GM18507 (cell line): ENCODE data around the gene WWOX.
A peak's percentile ranks its signal among the peaks of the same experiment; 100 is the strongest.
"Not testable (repeated sequence)": the region's sequence is repeated elsewhere in the genome, so short reads cannot be mapped to it uniquely, and the experiment has no call there.

Experiments used
- DNase-seq: peaks from one replicate; pipeline ENCODE4 v3.0.0; 2011; ENCODE audit warnings: low read depth; ENCODE audit not compliant: insufficient read length; ENCODE audit errors: extremely low spot score
- FAIRE-seq: peaks from 2 replicates; lab custom pipeline; 2011; peaks lifted over from hg19 to GRCh38; lab: Jason Lieb, UNC

Gene WWOX

GRCh38 chr16:78099271-78100111 is at the start of gene WWOX:
Gene WWOX (plus strand): TSS chr16:78099654.
- DNase-seq (peak; percentile 89), FAIRE-seq (peak; percentile 96)

- FAIRE-seq (no peak), DNase-seq (no peak)
Measured at GRCh38 chr16:78050734-78051400, 48.6 kb upstream of the WWOX start.

- FAIRE-seq = no peak
- no peak for DNase-seq
Measured at GRCh38 chr16:78057803-78058564, 41.5 kb upstream of the WWOX start.

- not testable (repeated sequence) for DNase-seq, FAIRE-seq
Measured at GRCh38 chr16:78059806-78060205, 39.6 kb upstream of the WWOX start.

- no peak for FAIRE-seq
Measured at GRCh38 chr16:78060295-78060694, 39.2 kb upstream of the WWOX start.

GRCh38 chr16:78060809-78061208 is 38.6 kb upstream of the WWOX start:
- no peak for FAIRE-seq
- no peak for DNase-seq

More at GRCh38 chr16:78060295-78060694, 39.2 kb upstream of the WWOX start:
- DNase-seq = no peak

- FAIRE-seq (no peak), DNase-seq (no peak)
Measured at GRCh38 chr16:78065319-78065718, 34.1 kb upstream of the WWOX start.

- FAIRE-seq (no peak), DNase-seq (no peak)
Measured at GRCh38 chr16:78069913-78070312, 29.5 kb upstream of the WWOX start.

GRCh38 chr16:78072275-78072674 is 27.2 kb upstream of the WWOX start:
- FAIRE-seq = no peak
- DNase-seq = no peak

- no peak for FAIRE-seq
- DNase-seq = no peak
Measured at GRCh38 chr16:78075800-78076199, 23.7 kb upstream of the WWOX start.

- DNase-seq = no peak
- FAIRE-seq = no peak
Measured at GRCh38 chr16:78081341-78081740, 18.1 kb upstream of the WWOX start.

GRCh38 chr16:78091419-78091818 is 8.0 kb upstream of the WWOX start:
- FAIRE-seq = no peak
- DNase-seq = no peak

GRCh38 chr16:78092758-78093157 is 6.7 kb upstream of the WWOX start:
- DNase-seq (no peak), FAIRE-seq (no peak)

GRCh38 chr16:78094166-78094565 is 5.3 kb upstream of the WWOX start:
- DNase-seq = no peak
- FAIRE-seq = no peak

- DNase-seq (no peak), FAIRE-seq (no peak)
Measured at GRCh38 chr16:78094998-78095397, 4.5 kb upstream of the WWOX start.

- FAIRE-seq (no peak), DNase-seq (no peak)
Measured at GRCh38 chr16:78096386-78096785, 3.1 kb upstream of the WWOX start.

GRCh38 chr16:78097548-78097947 is 1.9 kb upstream of the WWOX start:
- DNase-seq (no peak), FAIRE-seq (no peak)

GRCh38 chr16:78098087-78098486 is 1.4 kb upstream of the WWOX start:
- FAIRE-seq (peak; percentile 38), DNase-seq (peak; percentile 18)

- no peak for DNase-seq
- no peak for FAIRE-seq
Measured at GRCh38 chr16:78098595-78099270, 721 bp upstream of the WWOX start.

- FAIRE-seq (peak; percentile 5), DNase-seq (no peak)
Measured at GRCh38 chr16:78100112-78100467, 636 bp downstream of the WWOX start.
